Measurements from ENCODE around the gene RAB14.

RAB14 gene

GRCh38 chr9:121235512-121235911, 33.8 kb upstream of the RAB14 start:
- H3K4me3 ChIP-seq (ENCODE audit: low read depth, low read length): no peak overlapping the region
- H3K27ac ChIP-seq (ENCODE audit: extremely low read depth, low read depth, low read length): no peak overlapping the region
- TF ChIP-seq ZNF529 (tag by site-specific recombination; IDR thresholded peaks at IDR 0.05; ENCODE audit: insufficient replicate concordance) (no peak), KLF8 (tag by site-specific recombination; IDR thresholded peaks at IDR 0.05) (no peak), ZNF362 (tag by site-specific recombination; IDR thresholded peaks at IDR 0.05) (no peak), ZNF391 (tag by site-specific recombination; IDR thresholded peaks at IDR 0.05; ENCODE audit: borderline replicate concordance, low read depth) (no peak), ZNF37A (tag by site-specific recombination; IDR thresholded peaks at IDR 0.05) (no peak), ZNF121 (tag by site-specific recombination; IDR thresholded peaks at IDR 0.05) (no peak), ZNF18 (tag by site-specific recombination; IDR thresholded peaks at IDR 0.05) (no peak), PRDM2 (tag by site-specific recombination; IDR thresholded peaks at IDR 0.05; ENCODE audit: borderline replicate concordance) (no peak), ZNF626 (tag by site-specific recombination; IDR thresholded peaks at IDR 0.05) (no peak), ZNF112 (tag by site-specific recombination; IDR thresholded peaks at IDR 0.05) (no peak), ZNF580 (tag by site-specific recombination; IDR thresholded peaks at IDR 0.05) (no peak), PRDM4 (tag by site-specific recombination; IDR thresholded peaks at IDR 0.05) (no peak), SCRT2 (tag by site-specific recombination; IDR thresholded peaks at IDR 0.05) (no peak)
- H3K9me3 ChIP-seq (ENCODE audit: control insufficient read depth, insufficient read depth, low read depth, low read length): no peaks in the 10 kb centered on the region
- ChIA-PET CTCF (interaction anchor here (0.6 to 3.7 kb wide), 7 partner anchors 12 to 84 kb away, joined by 3 to 23 read pairs (median 11); no protein-coding TSS in a partner anchor), POLR2A (interaction anchor here (2.4 kb wide), 1 partner anchor 33 kb away, joined by 8 read pairs; the partner anchor contains the start of gene GSN)
- no peaks in the 10 kb centered on the region for H3K4me1 ChIP-seq (ENCODE audit: control insufficient read depth, insufficient read depth, low read length)
- no peaks in the 10 kb centered on the region for H3K36me3 ChIP-seq (ENCODE audit: control insufficient read depth in 2 of 2, insufficient read depth in 1 of 2, low read length in 2 of 2)

GRCh38 chr9:121234832-121235161, 33.1 kb upstream of the RAB14 start:
- H3K36me3 ChIP-seq (ENCODE audit: control insufficient read depth in 2 of 2, insufficient read depth in 1 of 2, low read length in 2 of 2): no peaks in the 10 kb centered on the region
- POLR2A ChIA-PET: interaction anchor here (0.6 to 2.4 kb wide), 2 partner anchors 33 to 176 kb away, joined by 3 to 8 read pairs; partner anchors contain the start of gene GSN
- no peak overlapping the region for H3K27ac ChIP-seq (ENCODE audit: extremely low read depth, low read depth, low read length)
- H3K4me1 ChIP-seq (ENCODE audit: control insufficient read depth, insufficient read depth, low read length): no peaks in the 10 kb centered on the region
- CTCF ChIA-PET: interaction anchor here (0.5 to 3.7 kb wide), 11 partner anchors 11 to 120 kb away, joined by 3 to 23 read pairs (median 4); partner anchors contain the start of gene GSN
- H3K4me3 ChIP-seq (ENCODE audit: low read depth, low read length): no peak overlapping the region
- TF ChIP-seq ZNF629 (tag by site-specific recombination; IDR thresholded peaks at IDR 0.05) (no peak), ZNF341 (tag by site-specific recombination; IDR thresholded peaks at IDR 0.05; ENCODE audit: low read depth) (peak; percentile 63; the same call in 1 of the 2 replicates)
- H3K9me3 ChIP-seq (ENCODE audit: control insufficient read depth, insufficient read depth, low read depth, low read length): no peaks in the 10 kb centered on the region

All from HEK293 (cell line).